ENCODE measurements around the gene VPS29. TPM values are rescaled to one million over a fixed set of nuclear protein-coding genes. Genes with fewer than 3 reads are reported as not detected.
A peak's percentile ranks its signal among the peaks of the same experiment; 100 is the strongest.
"Not testable (repeated sequence)": the region's sequence is repeated elsewhere in the genome, so short reads cannot be mapped to it uniquely, and the experiment has no call there.

The VPS29 gene
- total RNA-seq, 2 experiments from 2014 or later = 129 to 137 TPM

- no peaks in the 10 kb centered on the region for H3K9me3 Mint-ChIP-seq
- H3K4me3 Mint-ChIP-seq = no peak overlapping the region
- peaks cover 62% of the 10 kb centered on the region for H3K36me3 Mint-ChIP-seq (ENCODE audit: low read depth)
- peaks cover 25% of the 10 kb centered on the region for H3K4me1 Mint-ChIP-seq
- no peak for DNase-seq
- H3K27me3 Mint-ChIP-seq = no peaks in the 10 kb centered on the region
- H3K27ac Mint-ChIP-seq = no peak overlapping the region
- ChIA-PET CTCF (interaction anchor here (0.6 to 1.7 kb wide), 6 partner anchors 11 to 106 kb away, joined by 3 to 5 read pairs (median 3); partner anchors contain the start of gene ARPC3), POLR2A (interaction anchor here (1.0 to 1.1 kb wide), 2 partner anchors 10 to 108 kb away, joined by 3 read pairs; no protein-coding TSS in a partner anchor)
Measured at GRCh38 chr12:110538869-110539622, 37.1 kb upstream of the VPS29 start.

GRCh38 chr12:110537605-110538409, 35.9 kb upstream of the VPS29 start:
- DNase-seq = no peak
- Mint-ChIP-seq H3K9me3 (no peaks in the 10 kb centered on the region), H3K4me1 (peaks cover 16% of the 10 kb centered on the region), H3K4me3 (no peak overlapping the region), H3K27ac (no peak overlapping the region), H3K27me3 (no peaks in the 10 kb centered on the region), H3K36me3 (ENCODE audit: low read depth) (peaks cover 55% of the 10 kb centered on the region)
- POLR2A ChIA-PET = interaction anchor here (0.8 to 1.0 kb wide), 3 partner anchors 28 to 106 kb away, joined by 3 to 4 read pairs (median 3); no protein-coding TSS in a partner anchor
- CTCF ChIA-PET = interaction anchor here (0.6 to 1.7 kb wide), 5 partner anchors 10 to 63 kb away, joined by 3 read pairs; no protein-coding TSS in a partner anchor

- ChIA-PET POLR2A (interaction anchor here (0.8 to 0.9 kb wide), 2 partner anchors 27 to 63 kb away, joined by 3 to 4 read pairs; no protein-coding TSS in a partner anchor), CTCF (interaction anchor here (0.7 to 1.7 kb wide), 3 partner anchors 9 to 64 kb away, joined by 3 read pairs; no protein-coding TSS in a partner anchor)
- peaks cover 16% of the 10 kb centered on the region for H3K4me1 Mint-ChIP-seq
- H3K9me3 Mint-ChIP-seq = no peaks in the 10 kb centered on the region
- no peaks in the 10 kb centered on the region for H3K27me3 Mint-ChIP-seq
- no peak overlapping the region for H3K27ac Mint-ChIP-seq
- no peak overlapping the region for H3K4me3 Mint-ChIP-seq
- H3K36me3 Mint-ChIP-seq (ENCODE audit: low read depth) = peaks cover 52% of the 10 kb centered on the region
- DNase-seq = no peak
Measured at GRCh38 chr12:110536834-110537604, 35.1 kb upstream of the VPS29 start.

- Mint-ChIP-seq H3K4me3 (no peak overlapping the region), H3K9me3 (no peaks in the 10 kb centered on the region), H3K4me1 (peaks cover 21% of the 10 kb centered on the region), H3K27ac (no peak overlapping the region), H3K27me3 (no peaks in the 10 kb centered on the region), H3K36me3 (ENCODE audit: low read depth) (peaks cover 63% of the 10 kb centered on the region)
- ChIA-PET POLR2A (interaction anchor here (0.6 kb wide), 2 partner anchors 95 to 317 kb away, joined by 3 to 4 read pairs; no protein-coding TSS in a partner anchor), CTCF (interaction anchor here (2.4 kb wide), 1 partner anchor 67 kb away, joined by 13 read pairs; no protein-coding TSS in a partner anchor)
- no peak for DNase-seq
Measured at GRCh38 chr12:110534811-110535210, 32.9 kb upstream of the VPS29 start.

GRCh38 chr12:110533607-110534006, 31.7 kb upstream of the VPS29 start:
- ChIA-PET CTCF (interaction anchor here (0.7 to 2.4 kb wide), 7 partner anchors 20 to 200 kb away, joined by 3 to 13 read pairs (median 4); partner anchors contain the start of genes FAM216A and GPN3), POLR2A (interaction anchor here (1.6 kb wide), 1 partner anchor 9 kb away, joined by 3 read pairs; no protein-coding TSS in a partner anchor)
- H3K4me1 Mint-ChIP-seq = peaks cover 17% of the 10 kb centered on the region
- H3K9me3 Mint-ChIP-seq = no peaks in the 10 kb centered on the region
- H3K27ac Mint-ChIP-seq = no peak overlapping the region
- H3K36me3 Mint-ChIP-seq (ENCODE audit: low read depth) = peaks cover 58% of the 10 kb centered on the region
- H3K27me3 Mint-ChIP-seq = no peaks in the 10 kb centered on the region
- H3K4me3 Mint-ChIP-seq = no peak overlapping the region
- no peak for DNase-seq

- Mint-ChIP-seq H3K27ac (no peak overlapping the region), H3K9me3 (no peaks in the 10 kb centered on the region), H3K4me3 (no peak overlapping the region), H3K27me3 (no peaks in the 10 kb centered on the region), H3K36me3 (ENCODE audit: low read depth) (peaks cover 49% of the 10 kb centered on the region), H3K4me1 (peaks cover 17% of the 10 kb centered on the region)
- ChIA-PET CTCF (interaction anchor here (0.7 to 2.4 kb wide), 7 partner anchors 13 to 82 kb away, joined by 3 to 13 read pairs (median 5); partner anchors contain the start of genes ARPC3, FAM216A and GPN3), POLR2A (interaction anchor here (1.6 kb wide), 1 partner anchor 8 kb away, joined by 3 read pairs; no protein-coding TSS in a partner anchor)
- no peak for DNase-seq
Measured at GRCh38 chr12:110532644-110533043, 30.7 kb upstream of the VPS29 start.

GRCh38 chr12:110531741-110532333, 29.9 kb upstream of the VPS29 start:
- Mint-ChIP-seq H3K4me1 (peaks cover 17% of the 10 kb centered on the region), H3K4me3 (no peak overlapping the region), H3K9me3 (no peaks in the 10 kb centered on the region), H3K27me3 (no peaks in the 10 kb centered on the region), H3K27ac (no peak overlapping the region), H3K36me3 (ENCODE audit: low read depth) (peaks cover 42% of the 10 kb centered on the region)
- CTCF ChIA-PET = interaction anchor here (0.6 to 2.1 kb wide), 8 partner anchors 11 to 82 kb away, joined by 3 to 7 read pairs (median 4); partner anchors contain the start of genes ARPC3 and FAM216A
- no peak for DNase-seq
- POLR2A ChIA-PET = interaction anchor here (0.6 to 0.9 kb wide), 2 partner anchors 19 to 64 kb away, joined by 3 read pairs; partner anchors contain the start of genes FAM216A and GPN3

- CTCF ChIA-PET = no interaction called here
- H3K4me1 Mint-ChIP-seq = peaks cover 17% of the 10 kb centered on the region
- no peak overlapping the region for H3K27ac Mint-ChIP-seq
- no peaks in the 10 kb centered on the region for H3K9me3 Mint-ChIP-seq
- DNase-seq = no peak
- H3K36me3 Mint-ChIP-seq (ENCODE audit: low read depth) = peaks cover 35% of the 10 kb centered on the region
- H3K27me3 Mint-ChIP-seq = no peaks in the 10 kb centered on the region
- H3K4me3 Mint-ChIP-seq = no peak overlapping the region
- POLR2A ChIA-PET = no interaction called here
Measured at GRCh38 chr12:110530511-110530910, 28.6 kb upstream of the VPS29 start.

GRCh38 chr12:110528277-110528839, 26.4 kb upstream of the VPS29 start:
- POLR2A ChIA-PET = interaction anchor here (0.9 to 1.5 kb wide), 5 partner anchors 11 to 47 kb away, joined by 3 to 4 read pairs (median 3); partner anchors contain the start of genes RAD9B and VPS29
- peaks cover 17% of the 10 kb centered on the region for H3K4me1 Mint-ChIP-seq
- H3K4me3 Mint-ChIP-seq = no peak overlapping the region
- H3K36me3 Mint-ChIP-seq (ENCODE audit: low read depth) = peaks cover 24% of the 10 kb centered on the region
- no peak overlapping the region for H3K27ac Mint-ChIP-seq
- DNase-seq = no peak
- no peaks in the 10 kb centered on the region for H3K9me3 Mint-ChIP-seq
- H3K27me3 Mint-ChIP-seq = no peaks in the 10 kb centered on the region
- CTCF ChIA-PET = interaction anchor here (1.3 to 3.9 kb wide), 3 partner anchors 10 to 73 kb away, joined by 3 to 24 read pairs (median 4); no protein-coding TSS in a partner anchor

GRCh38 chr12:110520876-110521712, 19.2 kb upstream of the VPS29 start:
- CTCF ChIA-PET = interaction anchor here (0.7 to 2.2 kb wide), 5 partner anchors 11 to 312 kb away, joined by 3 to 7 read pairs (median 5); no protein-coding TSS in a partner anchor
- not testable (repeated sequence) for H3K27ac Mint-ChIP-seq; H3K27me3 Mint-ChIP-seq; H3K9me3 Mint-ChIP-seq; H3K36me3 Mint-ChIP-seq (ENCODE audit: low read depth); H3K4me3 Mint-ChIP-seq
- peaks cover 18% of the 10 kb centered on the region for H3K4me1 Mint-ChIP-seq
- peak; percentile 44 for DNase-seq
- POLR2A ChIA-PET = interaction anchor here (0.7 to 1.9 kb wide), 5 partner anchors 19 to 1682 kb away, joined by 3 to 8 read pairs (median 5); partner anchors contain the start of genes FAM216A, GPN3, RAD9B and VPS29

Data from activated CD4-positive, alpha-beta memory T cell treated with anti-CD3 and anti-CD28 coated beads, Interleukin-2, amount 10 ng/mL, durations not matched to agents 7 days and 5 days (primary cell).